Gastroesophageal sphincter (tissue), 3 donors: Measurements from ENCODE around the gene SMIM10L2A.

Experiments
- CTCF ChIP-seq, 4 experiments: fragments of 200-600 bp in 2 of 4; fragments of 450-650 bp in 2 of 4; sonication (generic) in 1 of 4; IDR thresholded peaks; one replicate each; pipeline ENCODE4 v1.5.1; 2017 to 2019; ENCODE audit warnings: antibody characterized with exemption in 4 of 4, mild to moderate bottlenecking in 2 of 4, moderate library complexity in 2 of 4
- POLR2A ChIP-seq, 2 donors: fragments of 450-650 bp; IDR thresholded peaks; one replicate each; pipeline ENCODE4 v1.6.1; 2017; ENCODE audit warnings: antibody characterized with exemption in 2 of 2, mild to moderate bottlenecking in 2 of 2, moderate library complexity in 1 of 2

DNA sequence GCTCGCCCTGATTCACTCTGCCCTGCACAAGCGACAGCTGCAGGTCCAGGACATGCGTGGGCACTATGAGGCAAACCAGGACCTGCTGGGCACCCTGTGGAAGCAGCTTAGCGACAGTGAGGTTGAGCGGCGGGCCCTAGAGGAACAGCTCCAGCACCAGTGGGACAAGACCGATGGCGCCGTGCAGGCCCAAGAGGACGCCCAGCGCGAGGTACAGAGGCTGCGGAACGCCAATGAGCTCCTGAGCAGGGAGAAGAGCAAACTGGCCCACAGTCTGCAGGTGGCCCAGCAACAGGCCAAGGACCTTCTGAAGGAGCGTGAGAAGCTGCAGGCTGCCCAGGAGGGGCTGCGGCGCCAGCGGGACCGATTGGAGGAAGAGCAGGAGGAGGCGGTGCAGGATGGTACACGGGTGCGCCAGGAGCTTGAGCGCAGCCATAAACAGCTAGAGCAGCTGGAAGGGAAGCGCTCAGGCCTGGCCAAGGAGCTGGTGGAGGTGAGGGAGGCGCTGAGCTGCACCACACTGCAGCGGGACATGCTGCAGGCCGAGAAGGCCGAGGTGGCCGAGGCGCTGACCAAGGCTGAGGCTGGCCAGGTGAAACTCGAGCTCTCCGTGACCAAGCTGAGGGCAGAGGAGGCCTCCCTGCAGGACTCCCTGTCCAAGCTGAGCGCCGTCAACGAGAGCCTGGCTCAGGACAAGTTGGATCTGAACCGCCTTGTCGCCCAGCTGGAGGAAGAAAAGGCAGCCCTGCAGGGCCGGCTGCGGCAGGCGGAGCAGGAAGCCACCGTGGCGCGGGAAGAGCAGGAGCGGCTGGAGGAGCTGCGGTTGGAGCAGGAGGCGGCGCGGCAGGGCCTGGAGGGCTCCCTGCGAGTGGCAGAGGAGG lies 12.8 kb downstream of the SMIM10L2A start:
- TF ChIP-seq CTCF (IDR thresholded peaks at IDR 0.05) (no peak), POLR2A (IDR thresholded peaks at IDR 0.05) (no peak)
